K562 (cell line): Measurements from ENCODE around the gene ZDHHC3.

Experiments
- POLR2A ChIP-seq: fragments of 450-650 bp; conservative IDR thresholded peaks from 2 replicates; pipeline ENCODE4 v1.6.1; 2016
- ZBED1 ChIP-seq: IDR thresholded peaks from 2 replicates; pipeline ENCODE4 v1.6.1; 2014
- ZNF76 ChIP-seq: fragments of 250-450 bp; sonication (Bioruptor Pico); IDR thresholded peaks from 2 replicates; pipeline ENCODE4 v1.4.0; 2020; ENCODE audit warnings: mild to moderate bottlenecking, moderate library complexity, borderline replicate concordance
- TF ChIP-seq, protein P1 (sequence below), 3 experiments: IDR thresholded peaks in 2 of 3; conservative IDR thresholded peaks in 1 of 3; 2 replicates each; pipeline ENCODE4 v1.5.1; 2011 to 2012; ENCODE audit warnings: low read length in 3 of 3, mild to moderate bottlenecking in 3 of 3, control low read depth in 2 of 3, improper control_type of control experiment in 1 of 3, inconsistent platforms in 1 of 3, low read depth in 1 of 3, mixed read lengths in 1 of 3, moderate library complexity in 1 of 3; ENCODE audit not compliant: insufficient read depth in 2 of 3

DNA sequence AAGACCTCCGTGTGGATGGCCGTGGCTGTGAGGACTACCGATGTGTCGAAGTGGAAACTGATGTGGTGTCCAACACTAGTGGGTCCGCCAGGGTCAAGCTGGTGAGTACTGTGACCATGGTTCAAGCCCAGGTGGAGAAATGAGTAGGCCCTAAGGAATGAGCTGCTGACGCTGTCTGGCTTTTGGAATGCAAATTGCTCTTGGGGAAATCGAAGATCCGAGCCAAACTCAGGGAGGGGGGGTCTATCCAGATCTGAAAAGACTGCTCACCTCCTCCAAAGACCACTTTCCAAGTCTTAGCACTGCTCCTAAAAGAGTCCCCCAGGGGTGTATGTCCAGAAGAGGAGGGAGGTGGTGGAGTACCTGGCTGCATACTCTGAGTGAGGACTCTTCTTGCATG, 13.2 kb upstream of the ZDHHC3 start:
- TF ChIP-seq, protein P1, sequence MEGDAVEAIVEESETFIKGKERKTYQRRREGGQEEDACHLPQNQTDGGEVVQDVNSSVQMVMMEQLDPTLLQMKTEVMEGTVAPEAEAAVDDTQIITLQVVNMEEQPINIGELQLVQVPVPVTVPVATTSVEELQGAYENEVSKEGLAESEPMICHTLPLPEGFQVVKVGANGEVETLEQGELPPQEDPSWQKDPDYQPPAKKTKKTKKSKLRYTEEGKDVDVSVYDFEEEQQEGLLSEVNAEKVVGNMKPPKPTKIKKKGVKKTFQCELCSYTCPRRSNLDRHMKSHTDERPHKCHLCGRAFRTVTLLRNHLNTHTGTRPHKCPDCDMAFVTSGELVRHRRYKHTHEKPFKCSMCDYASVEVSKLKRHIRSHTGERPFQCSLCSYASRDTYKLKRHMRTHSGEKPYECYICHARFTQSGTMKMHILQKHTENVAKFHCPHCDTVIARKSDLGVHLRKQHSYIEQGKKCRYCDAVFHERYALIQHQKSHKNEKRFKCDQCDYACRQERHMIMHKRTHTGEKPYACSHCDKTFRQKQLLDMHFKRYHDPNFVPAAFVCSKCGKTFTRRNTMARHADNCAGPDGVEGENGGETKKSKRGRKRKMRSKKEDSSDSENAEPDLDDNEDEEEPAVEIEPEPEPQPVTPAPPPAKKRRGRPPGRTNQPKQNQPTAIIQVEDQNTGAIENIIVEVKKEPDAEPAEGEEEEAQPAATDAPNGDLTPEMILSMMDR (IDR thresholded peaks at IDR 0.05 in 2 of 3, conservative IDR thresholded peaks at IDR 0.05 in 1 of 3; ENCODE audit: insufficient read depth in 2 of 3, low read depth in 1 of 3, low read length in 3 of 3) = no peak
- TF ChIP-seq ZNF76 = no peak
- TF ChIP-seq ZBED1 = no peak
- TF ChIP-seq POLR2A = no peak
